CD4-positive, alpha-beta T cell treated with Interferon alpha-2 for 1 hour (primary cell): Measurements from ENCODE around the gene MGMT.
A peak's percentile ranks its signal among the peaks of the same experiment; 100 is the strongest.
"Not testable (repeated sequence)": the region's sequence is repeated elsewhere in the genome, so short reads cannot be mapped to it uniquely, and the experiment has no call there.

Source experiments
- DNase-seq, 2 donors: peaks; one replicate each; pipeline ENCODE4 v3.0.0-alpha.2; 2020 to 2022

MGMT gene

GRCh38 chr10:129466703-129467358 lies at the start of gene MGMT:
Gene MGMT (plus strand): TSS chr10:129467241.
- DNase-seq = peak; percentile 96 to 98

GRCh38 chr10:129417870-129418269 lies 49.2 kb upstream of the MGMT start:
- no peak for DNase-seq

- DNase-seq = no peak
Measured at GRCh38 chr10:129418496-129419225, 48.4 kb upstream of the MGMT start.

GRCh38 chr10:129419397-129419796 lies 47.6 kb upstream of the MGMT start:
- DNase-seq = no peak

DNA sequence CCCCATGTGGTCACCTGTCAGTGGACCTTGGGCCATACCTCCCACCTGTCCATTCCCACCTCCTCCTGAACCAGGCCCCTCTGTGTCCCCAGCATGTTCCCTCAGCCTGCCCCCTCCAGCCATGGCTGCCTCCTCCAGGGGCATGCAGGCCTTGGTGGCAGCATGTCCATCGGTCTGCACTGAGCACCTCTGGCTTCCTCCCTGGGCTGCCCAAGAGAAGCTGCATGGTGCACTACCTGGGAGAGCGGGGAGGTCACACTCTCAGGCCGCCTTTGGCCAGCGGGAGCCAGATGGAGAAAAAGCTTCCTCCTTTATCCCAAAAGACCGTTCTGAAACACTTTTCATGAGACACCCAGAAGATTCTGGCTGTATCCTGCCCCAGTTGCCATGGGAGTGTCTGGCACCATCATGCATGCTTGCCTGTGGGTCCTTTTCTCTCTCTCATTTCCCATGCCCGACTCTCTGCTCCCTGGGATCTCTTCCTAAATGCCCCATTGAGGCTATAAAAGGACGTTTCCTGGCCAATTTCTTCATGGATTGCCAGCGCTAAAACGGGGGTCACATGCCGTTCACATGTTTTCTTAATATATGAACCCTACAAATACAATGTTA lies 45.5 kb upstream of the MGMT start:
- no peak for DNase-seq

DNA sequence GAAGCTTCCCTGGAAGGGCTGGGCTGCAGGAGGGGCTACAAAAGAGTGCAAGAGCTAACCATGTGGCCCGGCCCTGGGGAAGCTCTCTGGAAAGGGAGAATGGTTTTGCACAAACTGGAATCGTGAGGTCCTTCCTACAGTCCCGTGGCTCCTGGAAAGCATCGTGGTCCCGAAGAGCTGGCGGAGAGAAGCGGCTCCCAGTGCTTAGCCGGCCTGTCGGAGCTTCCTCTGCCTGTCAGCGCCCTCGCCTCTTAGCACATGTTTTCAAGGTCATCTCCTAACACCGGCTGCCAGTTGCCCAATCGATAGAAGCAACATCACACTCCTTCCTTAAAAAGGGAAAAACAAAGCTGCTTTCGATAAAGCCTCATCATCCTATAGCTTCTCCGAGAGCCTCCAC lies 42.1 kb upstream of the MGMT start:
- no peak for DNase-seq

- no peak for DNase-seq
Measured at GRCh38 chr10:129426606-129427005, 40.4 kb upstream of the MGMT start.

GRCh38 chr10:129433266-129433665 lies 33.8 kb upstream of the MGMT start:
- no peak for DNase-seq

DNA sequence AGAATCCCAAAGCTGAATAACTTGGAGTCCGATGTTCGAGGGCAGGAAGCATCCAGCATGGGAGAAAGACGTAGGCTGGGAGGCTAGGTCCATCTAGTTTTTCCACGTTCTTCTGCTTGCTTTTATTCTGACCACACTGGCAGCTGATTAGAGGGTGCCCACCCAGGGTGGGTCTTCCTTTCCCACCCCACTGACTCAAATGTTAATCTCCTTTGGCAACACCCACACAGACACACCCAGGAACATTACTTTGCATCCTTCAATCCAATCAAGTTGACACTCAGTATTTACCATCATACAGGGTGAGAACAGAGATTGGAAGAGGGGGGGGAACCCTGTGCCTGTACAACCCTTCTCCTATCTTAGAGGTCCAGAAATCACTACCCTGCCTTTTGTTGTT lies 31.3 kb upstream of the MGMT start:
- DNase-seq = not testable (repeated sequence)

GRCh38 chr10:129438024-129438423 lies 29.0 kb upstream of the MGMT start:
- DNase-seq = no peak

- DNase-seq = no peak
Measured at GRCh38 chr10:129440247-129440646, 26.8 kb upstream of the MGMT start.

DNA sequence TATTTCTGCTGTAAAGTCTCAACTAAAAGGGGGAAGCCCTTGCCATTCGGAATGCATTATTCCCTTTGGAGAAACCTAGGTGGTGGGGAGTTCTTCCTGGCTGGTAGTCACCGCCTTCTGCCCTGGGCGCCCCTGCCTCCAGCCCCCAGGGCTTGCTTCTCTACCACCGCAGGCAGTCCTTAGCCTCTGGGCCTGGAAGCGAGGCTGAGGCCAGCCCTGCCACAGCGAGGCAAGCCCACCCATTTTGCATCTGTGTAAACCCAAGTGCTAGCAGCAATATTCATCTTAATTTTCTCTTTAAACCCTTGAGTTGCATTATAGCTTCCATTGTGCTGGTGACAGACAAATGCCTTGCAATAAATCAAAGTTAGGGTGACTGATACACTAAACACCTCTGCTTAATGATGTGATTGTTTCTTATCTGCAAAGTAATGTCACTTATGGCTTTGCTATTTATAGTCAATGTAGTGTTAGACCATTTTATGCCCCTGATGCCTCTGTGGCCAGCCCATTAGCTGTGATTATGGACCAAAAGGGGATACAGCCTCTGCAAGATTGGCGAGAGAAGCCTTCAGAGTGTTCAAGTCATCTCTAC lies 26.2 kb upstream of the MGMT start:
- DNase-seq = no peak

DNA sequence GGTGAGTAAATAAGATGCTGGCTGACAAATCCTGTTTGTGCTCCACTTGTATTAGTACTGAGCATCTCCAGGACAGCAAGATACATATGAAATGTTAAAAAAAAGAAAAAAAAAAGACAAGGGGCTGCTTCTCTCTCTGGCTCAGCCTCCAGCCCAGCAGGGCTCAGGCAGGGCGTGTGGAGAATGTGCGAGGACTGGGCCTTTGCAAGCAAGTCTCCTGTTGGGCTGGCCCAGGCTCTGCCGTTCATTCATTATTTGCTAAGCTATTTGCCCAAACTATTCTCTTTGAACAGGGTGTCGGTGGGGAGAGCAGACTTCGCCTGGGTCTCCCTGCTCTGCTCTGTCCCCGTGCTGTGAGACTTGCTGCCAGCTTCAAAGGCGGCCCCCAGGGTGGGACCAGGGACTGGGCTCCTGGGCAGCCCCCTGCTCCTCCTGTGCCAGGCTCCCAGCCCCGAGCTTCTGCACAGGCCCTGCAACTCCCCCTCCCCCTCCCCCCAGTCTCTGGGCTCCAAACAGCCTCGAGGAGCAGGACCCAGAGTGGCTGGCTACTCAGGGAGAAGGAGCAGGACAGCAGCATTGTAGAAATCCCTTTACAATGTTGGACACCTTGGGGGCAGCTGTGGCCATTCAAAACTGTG lies 25.6 kb upstream of the MGMT start:
- no peak for DNase-seq

DNA sequence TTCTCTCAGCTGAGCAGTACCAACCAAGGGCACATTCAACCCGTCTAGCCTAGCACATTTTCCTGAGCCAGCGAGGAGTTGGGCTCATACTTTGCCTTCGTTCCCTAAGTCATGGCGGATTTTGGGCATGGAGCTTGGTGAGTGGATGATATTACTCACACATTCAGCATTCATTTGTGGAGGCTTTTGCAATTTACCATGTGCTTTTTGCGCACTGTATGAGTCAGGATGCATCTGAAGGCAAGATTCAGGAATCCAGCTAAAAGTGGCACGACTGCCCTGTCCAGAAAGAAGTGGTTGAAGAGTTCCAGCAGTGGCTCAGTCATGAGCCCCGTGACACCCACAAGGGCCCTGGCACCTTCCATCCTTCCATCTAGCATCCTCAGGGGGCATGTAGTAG lies 24.2 kb upstream of the MGMT start:
- no peak for DNase-seq

GRCh38 chr10:129444359-129444758 lies 22.7 kb upstream of the MGMT start:
- DNase-seq = no peak

GRCh38 chr10:129445436-129446182 lies 21.4 kb upstream of the MGMT start:
- DNase-seq = no peak

DNA sequence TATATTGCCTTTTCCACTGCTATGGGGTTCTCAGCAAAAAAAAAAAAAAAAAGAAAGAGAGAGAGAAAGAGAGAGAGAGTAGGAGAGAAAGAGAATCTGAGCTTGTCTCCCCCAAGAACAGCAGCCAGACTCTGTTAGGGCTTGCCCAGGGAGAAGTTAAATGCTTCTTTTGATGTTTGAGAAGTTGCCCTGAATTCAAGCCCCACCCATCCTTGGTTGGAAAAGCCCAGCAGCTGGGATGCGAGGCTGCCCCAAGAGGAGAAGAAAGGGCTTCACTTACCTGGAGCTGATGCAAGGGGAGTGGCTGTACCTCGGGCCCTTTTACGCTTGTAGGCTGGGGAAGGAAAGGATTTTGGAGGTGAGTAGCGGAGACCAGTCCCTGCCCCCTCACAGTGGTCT lies 20.9 kb upstream of the MGMT start:
- no peak for DNase-seq

- DNase-seq = no peak
Measured at GRCh38 chr10:129447486-129447885, 19.6 kb upstream of the MGMT start.

- no peak for DNase-seq
Measured at GRCh38 chr10:129448086-129448485, 19.0 kb upstream of the MGMT start.

DNA sequence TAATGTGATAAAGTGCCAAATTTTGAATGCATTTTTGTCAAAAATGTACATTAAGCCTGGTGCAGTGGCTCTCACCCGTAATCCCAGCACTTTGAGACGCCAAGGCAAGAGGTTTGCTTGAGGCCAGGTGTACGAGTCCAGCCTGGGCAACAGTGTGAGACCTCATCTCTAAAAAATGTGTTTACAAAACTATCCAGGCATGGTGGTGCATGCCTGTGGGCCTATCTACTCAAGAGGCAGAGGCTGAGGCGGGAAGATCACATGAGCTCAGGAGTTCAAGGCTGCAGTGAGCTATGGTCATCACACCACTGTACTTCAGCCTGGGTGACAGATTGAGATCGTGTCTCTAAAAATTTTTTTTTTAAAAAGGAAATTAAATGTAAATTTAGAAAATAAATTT lies 18.5 kb upstream of the MGMT start:
- DNase-seq = no peak

DNA sequence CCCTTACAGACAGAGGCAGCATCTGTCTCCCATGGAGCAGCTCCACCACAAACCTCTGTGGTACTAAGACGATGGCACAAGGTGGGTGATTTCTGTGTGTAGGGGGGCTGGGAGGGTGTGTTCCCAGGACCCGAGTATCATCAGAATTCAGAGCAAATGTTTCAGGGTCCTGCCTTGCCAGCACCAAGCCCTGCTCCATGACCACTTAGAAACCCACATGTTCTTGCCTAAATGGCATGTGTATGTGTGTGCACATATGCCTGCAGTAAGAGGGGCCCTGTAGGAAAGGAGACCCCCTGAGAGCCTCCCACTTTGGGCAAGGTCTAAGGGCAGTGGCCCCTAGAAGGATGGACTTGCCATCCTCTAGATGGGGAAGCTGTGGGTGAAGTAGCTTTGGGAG lies 17.1 kb upstream of the MGMT start:
- no peak for DNase-seq

GRCh38 chr10:129450391-129450790 lies 16.6 kb upstream of the MGMT start:
- DNase-seq = no peak

GRCh38 chr10:129455625-129456024 lies 11.4 kb upstream of the MGMT start:
- no peak for DNase-seq
